H1 (cell line): ENCODE measurements around the gene METTL8. TPM values are rescaled to one million over a fixed set of nuclear protein-coding genes. Genes with fewer than 3 reads are reported as not detected.

Experiments
- CHD7 ChIP-seq: fragments of 300-600 bp; sonication (generic); IDR thresholded peaks from 2 replicates; pipeline ENCODE4 v1.7.1; 2012; ENCODE audit warnings: low read length, moderate library complexity, mild to moderate bottlenecking, inconsistent platforms; ENCODE audit not compliant: insufficient replicate concordance
- E2F6 ChIP-seq: IDR thresholded peaks from 2 replicates; pipeline ENCODE4 v1.6.1; 2012; ENCODE audit warnings: inconsistent platforms
- EP300 ChIP-seq, 2 experiments: IDR thresholded peaks; 1 replicate in 1 of 2; 2 replicates in 1 of 2; pipeline ENCODE4 v1.6.1; 2011 to 2012; ENCODE audit warnings: low read depth in 2 of 2, low read length in 2 of 2, mild to moderate bottlenecking in 2 of 2, borderline replicate concordance in 1 of 2, inconsistent platforms in 1 of 2, moderate library complexity in 1 of 2
- MAX ChIP-seq: IDR thresholded peaks from 2 replicates; pipeline ENCODE4 v1.6.1; 2012; ENCODE audit warnings: inconsistent platforms
- SAP30 ChIP-seq: fragments of 300-600 bp; sonication (generic); IDR thresholded peaks from 2 replicates; pipeline ENCODE4 v1.7.1; 2012; ENCODE audit warnings: low read length, moderate library complexity, mild to moderate bottlenecking, inconsistent platforms; ENCODE audit not compliant: insufficient read depth, insufficient replicate concordance
- SIN3A ChIP-seq, 2 experiments: IDR thresholded peaks in 1 of 2; conservative IDR thresholded peaks in 1 of 2; 2 replicates each; pipeline ENCODE4 v1.6.1; 2011 to 2012; ENCODE audit warnings: low read length in 2 of 2, improper control_type of control experiment in 1 of 2, low read depth in 1 of 2, mild to moderate bottlenecking in 1 of 2
- TAF1 ChIP-seq: IDR thresholded peaks from 2 replicates; pipeline ENCODE4 v1.6.1; 2011; ENCODE audit warnings: mild to moderate bottlenecking, low read depth, low read length
- polyA plus RNA-seq, 7 experiments: library from polyadenylated mRNA; depleted of rRNA in 3 of 7; stranded (reverse) in 5 of 7; unstranded in 2 of 7; fragments of >200 nt in 5 of 7; fragments of 200-250 nt in 2 of 7; gene quantifications; 1 replicate in 5 of 7; 2 replicates in 1 of 7; 4 replicates in 1 of 7; pipeline versions ENCODE4 v1.2.1 to v1.2.3, GENCODE V29; 2011 to 2013; ENCODE audit warnings: missing spikeins in 2 of 7, mixed read lengths in 2 of 7
- total RNA-seq: library from RNA; stranded (reverse); fragmentation: NEBNext Ultra II Directional; extraction: Animal tissue kit (Norgen Biotek cat#: 25700); gene quantifications from 2 replicates; pipeline ENCODE4 v1.2.1, GENCODE V29; 2021

The METTL8 gene
- total and polyA plus RNA-seq, 2 of the 8 experiments (the other 6 are each of a cell fraction or from before 2014, with no cell fraction given) = 17.6 to 79.7 TPM

- TF ChIP-seq CHD7 = no peak
- TF ChIP-seq TAF1 = no peak
- no peak for TF ChIP-seq SAP30
- no peak for TF ChIP-seq SIN3A (conservative IDR thresholded peaks at IDR 0.05 in 1 of 2, IDR thresholded peaks at IDR 0.05 in 1 of 2; ENCODE audit: low read depth in 1 of 2, low read length in 2 of 2)
- no peak for TF ChIP-seq EP300 (IDR thresholded peaks at IDR 0.05; ENCODE audit: borderline replicate concordance in 1 of 2, low read depth in 2 of 2, low read length in 2 of 2)
- TF ChIP-seq MAX = no peak
- no peak for TF ChIP-seq E2F6
Observed at GRCh38 chr2:171410101-171410500, 23.7 kb downstream of the METTL8 start (continued).
